ENCODE data around the gene RMND1.

DNA sequence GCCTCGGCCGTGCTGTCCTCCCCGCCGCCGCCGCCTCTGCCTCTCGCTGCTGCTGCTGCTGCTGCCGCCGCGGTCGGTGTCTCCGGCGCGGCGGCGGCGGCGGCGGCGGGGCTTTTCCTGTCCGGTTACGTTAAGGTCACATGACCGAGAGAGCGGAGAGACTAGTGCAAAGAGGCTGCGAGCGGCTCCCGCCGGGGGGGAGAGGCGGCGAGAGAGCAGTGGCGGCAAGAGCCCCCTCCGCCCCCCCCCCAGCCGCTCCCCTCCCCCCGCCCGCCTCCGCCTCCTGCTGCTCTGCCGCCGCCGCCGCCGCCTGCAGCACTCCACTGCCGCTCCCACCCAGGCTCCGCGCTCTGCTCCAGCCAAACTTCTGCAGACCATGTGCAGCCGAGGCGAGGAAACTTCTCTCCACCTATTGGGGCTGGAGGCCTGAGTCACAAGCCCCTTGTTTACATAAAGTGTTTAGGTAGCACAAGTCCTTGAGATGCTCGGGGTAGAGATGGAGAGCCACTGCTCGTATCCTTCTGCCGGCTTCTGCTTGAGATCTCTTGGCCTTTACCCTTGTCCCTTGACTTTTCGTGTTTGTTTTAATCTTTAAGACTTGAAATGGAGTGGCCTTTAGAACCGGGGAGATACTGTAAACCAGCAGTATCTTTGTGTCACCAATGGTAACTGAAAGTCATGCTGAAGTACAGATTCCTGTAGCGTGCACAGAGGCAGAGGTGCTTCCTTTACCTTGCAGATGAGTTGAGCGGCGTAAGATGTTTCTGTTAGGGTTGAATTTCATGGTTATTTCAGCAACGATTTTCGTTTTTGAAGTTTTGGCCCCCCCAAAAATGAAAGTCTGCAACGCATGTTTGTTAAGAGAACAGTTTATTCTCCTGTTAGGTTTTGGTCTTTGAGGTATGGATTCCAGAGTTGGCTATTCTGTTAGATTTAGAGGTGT is 60.2 kb downstream of the RMND1 start, which contains the start of gene ZBTB2:
- TF ChIP-seq, protein P1, sequence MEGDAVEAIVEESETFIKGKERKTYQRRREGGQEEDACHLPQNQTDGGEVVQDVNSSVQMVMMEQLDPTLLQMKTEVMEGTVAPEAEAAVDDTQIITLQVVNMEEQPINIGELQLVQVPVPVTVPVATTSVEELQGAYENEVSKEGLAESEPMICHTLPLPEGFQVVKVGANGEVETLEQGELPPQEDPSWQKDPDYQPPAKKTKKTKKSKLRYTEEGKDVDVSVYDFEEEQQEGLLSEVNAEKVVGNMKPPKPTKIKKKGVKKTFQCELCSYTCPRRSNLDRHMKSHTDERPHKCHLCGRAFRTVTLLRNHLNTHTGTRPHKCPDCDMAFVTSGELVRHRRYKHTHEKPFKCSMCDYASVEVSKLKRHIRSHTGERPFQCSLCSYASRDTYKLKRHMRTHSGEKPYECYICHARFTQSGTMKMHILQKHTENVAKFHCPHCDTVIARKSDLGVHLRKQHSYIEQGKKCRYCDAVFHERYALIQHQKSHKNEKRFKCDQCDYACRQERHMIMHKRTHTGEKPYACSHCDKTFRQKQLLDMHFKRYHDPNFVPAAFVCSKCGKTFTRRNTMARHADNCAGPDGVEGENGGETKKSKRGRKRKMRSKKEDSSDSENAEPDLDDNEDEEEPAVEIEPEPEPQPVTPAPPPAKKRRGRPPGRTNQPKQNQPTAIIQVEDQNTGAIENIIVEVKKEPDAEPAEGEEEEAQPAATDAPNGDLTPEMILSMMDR (IDR thresholded peaks at IDR 0.05; ENCODE audit: low read length): no peak
- no peak for TF ChIP-seq EZH2 (IDR thresholded peaks at IDR 0.05; ENCODE audit: borderline replicate concordance, low read length)

Data from OCI-LY1 (cell line).